GM19193 (cell line): ENCODE measurements around the gene PRKAR1B.

ENCODE experiments used
- POLR2A ChIP-seq: IDR thresholded peaks from 4 replicates; pipeline ENCODE4 v1.6.1; 2011; ENCODE audit not compliant: insufficient read depth, insufficient read length; ENCODE audit errors: extremely low read depth

PRKAR1B gene

DNA sequence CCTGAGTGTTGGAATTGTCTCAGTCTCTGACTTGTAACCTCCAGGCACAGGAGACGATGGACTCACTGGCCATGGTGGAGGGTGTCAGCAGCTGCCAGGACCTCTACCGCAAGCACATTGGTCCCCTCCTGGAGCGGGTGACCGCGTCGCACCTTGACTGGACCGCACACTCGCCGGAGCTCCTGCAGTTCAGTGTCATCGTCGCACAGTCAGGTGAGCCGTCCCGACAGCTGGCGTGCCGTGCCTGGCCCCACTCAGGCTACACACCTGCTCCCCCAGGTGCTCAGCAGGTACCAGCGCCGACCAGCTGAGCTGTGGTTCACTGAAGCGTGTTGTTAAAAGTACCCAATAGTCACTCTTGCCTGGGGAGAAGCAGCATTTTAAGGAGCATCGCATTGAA, 36.7 kb upstream of the PRKAR1B start:
- no peak for TF ChIP-seq POLR2A

DNA sequence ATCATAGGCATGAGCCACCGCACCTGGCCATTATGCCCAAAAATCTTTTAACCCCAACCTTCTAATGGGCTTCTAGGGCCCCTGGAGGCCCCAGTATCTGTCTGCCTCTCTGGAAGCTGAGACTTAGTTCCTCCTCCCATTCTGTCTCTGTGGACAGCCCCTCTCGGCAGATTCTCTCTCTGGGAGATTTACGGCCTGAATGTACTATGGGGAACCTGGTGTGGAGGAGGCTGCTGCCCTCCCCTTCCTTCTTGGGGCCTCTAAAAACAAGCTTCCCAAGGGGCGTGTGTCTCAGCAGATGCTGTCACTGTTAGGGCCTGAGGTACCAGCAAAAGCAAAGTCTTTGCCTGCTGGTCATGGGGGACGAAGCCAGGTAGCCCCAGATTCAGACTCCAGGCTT, 35.8 kb upstream of the PRKAR1B start:
- no peak for TF ChIP-seq POLR2A

DNA sequence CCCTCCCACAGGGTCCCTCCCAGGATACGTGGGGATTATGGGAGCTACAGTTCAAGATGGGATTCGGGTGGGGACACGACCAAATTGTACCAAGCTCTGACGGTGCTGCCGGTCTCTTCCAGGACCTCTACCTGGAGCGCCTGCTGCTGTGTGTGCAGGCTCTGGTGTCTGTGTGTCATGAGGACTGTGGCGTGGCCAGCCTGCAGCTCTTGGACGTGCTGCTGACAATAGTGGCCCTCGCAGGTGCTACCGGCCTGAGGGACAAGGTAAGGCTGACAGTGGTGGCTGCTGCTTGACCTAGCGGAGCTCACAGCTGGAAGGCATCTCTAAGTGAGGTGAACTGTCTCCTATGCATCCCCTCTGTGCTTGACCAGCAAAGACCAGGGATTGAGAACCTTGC, 34.5 kb upstream of the PRKAR1B start:
- no peak for TF ChIP-seq POLR2A

DNA sequence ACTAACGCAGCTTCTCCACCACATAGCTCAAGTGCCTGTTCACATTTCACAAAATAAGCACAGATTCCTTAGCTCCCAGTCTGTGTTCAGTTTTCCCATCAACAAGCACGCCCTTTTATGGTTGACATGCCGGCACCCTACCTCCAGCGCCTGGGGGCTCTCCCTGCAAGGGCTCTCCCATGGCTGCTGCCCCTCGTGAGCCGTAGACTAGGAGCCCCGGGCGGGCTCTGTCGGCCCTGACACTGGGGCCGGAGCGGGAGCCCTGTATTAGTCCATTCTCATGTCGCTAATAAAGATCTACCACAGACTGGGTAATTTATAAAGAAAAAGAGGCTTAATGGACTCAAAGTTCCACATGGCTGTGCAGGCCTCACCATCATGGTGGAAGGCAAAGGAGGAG, 34.0 kb upstream of the PRKAR1B start:
- no peak for TF ChIP-seq POLR2A

DNA sequence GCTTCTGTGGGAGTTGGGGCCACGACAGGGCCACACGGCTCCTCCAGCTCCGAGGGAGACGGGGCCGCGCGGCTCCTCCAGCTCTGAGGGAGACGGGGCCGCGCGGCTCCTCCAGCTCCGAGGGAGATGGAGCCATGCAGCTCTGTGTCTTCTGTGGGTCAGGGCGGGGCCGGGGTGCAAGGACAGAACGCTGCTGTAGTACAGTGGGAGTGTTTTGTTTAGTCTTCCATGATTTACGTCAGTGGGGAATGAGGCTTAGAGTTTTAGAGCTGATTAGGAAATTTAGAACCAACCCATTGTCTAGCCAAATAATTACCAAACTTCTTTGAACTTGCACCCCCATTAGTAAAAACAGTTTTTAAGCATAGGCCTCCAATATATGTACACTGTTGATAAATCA, 32.9 kb upstream of the PRKAR1B start:
- TF ChIP-seq POLR2A = no peak

DNA sequence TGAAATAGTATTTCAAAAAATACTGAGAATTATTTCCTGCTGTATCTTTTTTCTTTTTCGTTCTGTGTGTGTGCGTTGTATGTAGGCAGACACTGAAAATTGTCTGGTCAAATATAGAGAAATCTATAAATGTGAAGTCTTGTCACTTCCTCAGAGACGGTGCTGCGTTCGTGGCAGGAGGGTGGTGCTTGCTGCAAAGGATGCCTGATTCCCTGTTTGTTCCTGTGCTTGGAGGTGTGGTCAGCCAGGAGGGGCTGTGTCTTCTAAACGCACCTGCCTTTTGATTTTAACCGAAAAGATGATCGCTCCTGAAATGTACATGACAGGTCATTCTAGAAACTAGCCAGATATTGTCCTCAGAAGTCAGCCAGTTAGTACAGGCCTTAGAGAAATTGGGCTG, 32.5 kb upstream of the PRKAR1B start:
- TF ChIP-seq POLR2A = no peak

DNA sequence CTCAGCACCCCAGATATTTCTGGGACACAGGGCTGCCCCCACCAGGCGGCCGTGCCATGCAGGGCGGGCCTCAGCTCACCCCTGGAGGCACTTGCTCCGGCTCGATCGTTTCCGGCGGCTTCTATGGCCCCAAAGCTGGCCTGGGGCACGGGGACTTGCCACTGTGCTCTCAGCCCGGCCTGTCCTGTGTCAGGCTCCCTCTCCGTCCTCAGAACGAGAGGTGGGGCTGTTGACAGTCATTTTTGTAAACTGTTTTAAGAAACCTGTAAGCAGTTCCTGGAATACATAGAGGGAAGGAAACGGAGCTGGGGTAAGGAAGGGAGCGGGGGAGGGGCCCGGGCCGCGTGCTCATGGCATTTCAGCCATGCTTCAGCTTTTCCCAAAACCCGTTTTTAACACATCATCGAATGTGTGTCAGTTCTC, 30.7 kb upstream of the PRKAR1B start:
- TF ChIP-seq POLR2A = no peak

DNA sequence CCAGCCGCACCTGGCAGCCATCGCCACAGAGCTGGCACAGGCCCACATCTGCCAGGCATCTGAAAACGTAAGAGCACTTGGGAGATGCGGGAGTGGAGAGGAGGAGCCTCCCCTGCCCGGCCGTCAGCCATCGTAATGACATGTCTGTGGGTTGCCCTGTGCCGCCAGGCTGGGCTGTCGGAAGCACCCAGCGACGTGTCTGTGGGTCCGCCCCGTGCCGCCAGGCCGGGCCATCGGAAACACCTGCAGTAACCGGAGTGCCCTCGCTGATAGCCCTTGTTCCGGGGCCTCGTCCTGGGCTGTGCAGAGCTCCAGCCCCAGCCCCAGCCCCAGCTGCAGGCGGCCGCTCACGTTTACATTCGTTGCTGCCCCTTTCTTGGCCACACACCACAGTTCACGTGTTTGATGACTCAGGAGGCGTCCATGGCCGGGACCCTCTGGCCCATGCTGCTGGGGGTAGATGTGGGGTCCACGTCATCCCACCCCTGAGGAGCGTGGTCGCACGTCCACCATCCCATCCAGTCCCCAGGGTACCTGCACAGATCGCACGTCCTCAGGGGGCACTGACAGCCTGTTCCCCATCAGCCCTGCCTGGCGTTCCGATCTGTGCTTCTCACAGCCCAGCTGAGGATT, 30.0 kb upstream of the PRKAR1B start:
- TF ChIP-seq POLR2A = no peak

DNA sequence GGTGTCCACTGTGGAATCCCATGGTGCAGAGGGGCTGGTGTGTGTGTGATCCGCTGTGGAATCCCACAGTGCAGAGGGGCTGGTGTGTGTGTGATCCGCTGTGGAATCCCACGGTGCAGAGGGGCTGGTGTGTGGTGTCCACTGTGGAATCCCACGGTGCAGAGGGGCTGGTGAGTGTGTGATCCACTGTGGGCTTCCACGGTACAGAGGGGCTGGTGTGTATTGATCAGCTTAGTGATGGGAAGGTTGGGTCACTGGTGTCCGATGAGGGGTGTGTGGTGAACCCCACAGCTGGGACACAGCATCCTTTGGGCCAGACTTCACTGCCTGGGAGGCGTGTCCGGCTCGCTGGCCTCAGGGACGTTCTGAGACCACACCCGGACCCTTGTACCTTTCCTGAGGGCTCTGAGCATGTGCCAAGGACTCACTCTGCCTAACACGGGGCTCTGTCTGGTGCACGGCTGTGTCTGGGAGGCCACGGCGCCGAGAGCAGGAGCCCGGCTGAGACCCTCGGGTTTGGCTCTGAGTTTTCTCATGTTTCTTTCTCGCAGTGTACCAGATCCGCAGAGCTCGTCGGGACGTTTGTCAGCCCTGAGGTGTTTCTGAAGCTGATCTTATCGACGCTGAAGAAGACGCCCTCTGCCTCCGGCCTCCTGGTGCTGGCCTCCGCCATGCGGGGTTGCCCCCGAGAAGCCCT, 29.3 kb upstream of the PRKAR1B start:
- no peak for TF ChIP-seq POLR2A

DNA sequence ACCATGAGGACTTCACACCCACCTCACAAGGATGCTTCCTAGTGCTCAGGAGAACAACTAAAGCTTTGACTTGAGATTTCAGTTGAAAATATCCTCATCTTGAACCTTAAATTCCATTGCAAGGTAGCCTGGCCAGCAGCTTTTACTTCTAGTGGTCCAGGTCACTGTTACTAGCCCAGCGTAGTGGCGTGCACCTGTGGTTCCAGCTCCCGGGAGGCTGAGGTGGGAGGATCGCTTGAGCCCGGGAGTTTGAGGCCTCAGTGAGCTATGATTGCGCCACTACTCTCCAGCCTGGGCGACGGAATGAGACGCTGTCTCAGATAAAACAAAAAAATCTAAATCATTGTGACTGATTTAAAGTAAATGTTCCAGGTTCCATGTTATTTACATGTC, 28.3 kb upstream of the PRKAR1B start:
- no peak for TF ChIP-seq POLR2A

DNA sequence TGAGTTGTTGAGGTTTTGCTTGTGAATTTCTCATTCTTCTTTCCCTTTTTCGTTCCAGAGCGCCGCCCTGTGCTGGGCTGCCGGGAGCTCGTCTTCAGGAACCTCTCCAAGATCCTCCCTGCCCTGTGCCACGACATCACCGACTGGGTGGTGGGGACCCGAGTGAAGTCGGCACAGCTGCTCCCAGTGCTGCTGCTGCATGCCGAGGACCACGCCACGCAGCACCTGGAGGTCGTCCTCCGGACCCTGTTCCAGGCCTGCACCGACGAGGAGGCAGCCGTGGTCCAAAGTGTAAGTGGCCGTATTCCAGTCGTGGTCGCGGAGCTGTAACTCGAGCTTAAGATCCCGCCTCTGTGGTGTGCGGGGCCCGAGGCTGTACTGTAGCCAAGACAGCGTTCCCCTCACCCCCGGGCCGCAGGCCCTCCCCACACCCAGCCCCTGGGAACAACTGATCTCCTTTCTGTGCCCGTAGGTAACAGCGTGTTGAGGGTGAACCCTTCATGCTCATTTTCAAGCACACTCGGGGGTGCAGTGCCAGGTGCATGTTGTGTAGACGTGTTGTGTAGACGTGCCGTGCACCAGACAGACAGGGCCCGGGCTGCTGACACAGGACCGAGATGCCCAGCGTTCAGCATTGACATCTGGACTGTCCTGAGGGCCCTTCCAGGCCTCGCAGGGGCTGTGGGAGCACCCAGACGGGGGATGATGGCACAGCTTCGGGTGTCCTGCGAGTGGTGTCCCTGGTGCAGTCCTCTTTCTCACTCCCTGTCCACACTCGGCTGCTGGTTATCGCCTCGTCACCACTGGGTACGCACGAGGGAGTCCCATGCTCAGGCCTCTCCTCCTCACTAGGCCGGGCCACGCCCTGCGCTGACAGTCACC, 27.7 kb upstream of the PRKAR1B start:
- no peak for TF ChIP-seq POLR2A

DNA sequence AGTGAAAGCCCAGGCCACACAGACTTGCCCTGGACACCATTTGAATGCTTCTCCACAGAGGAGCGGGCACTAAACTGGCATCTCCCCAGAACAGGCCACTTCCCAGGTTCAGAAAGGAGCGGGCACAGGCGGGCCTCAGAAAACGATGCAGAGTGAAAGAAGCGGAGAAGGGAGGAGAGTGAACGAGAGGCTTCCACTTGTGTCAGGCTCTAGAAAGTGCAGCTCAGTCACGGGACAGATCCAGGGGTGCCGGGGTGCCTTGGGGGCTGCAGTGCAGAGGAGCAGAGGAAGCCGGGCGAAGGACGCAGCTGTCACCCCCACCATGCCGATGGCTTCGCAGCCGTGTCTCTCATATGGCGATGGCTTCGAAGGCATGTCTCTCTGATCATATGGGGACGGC, 26.1 kb upstream of the PRKAR1B start:
- no peak for TF ChIP-seq POLR2A

DNA sequence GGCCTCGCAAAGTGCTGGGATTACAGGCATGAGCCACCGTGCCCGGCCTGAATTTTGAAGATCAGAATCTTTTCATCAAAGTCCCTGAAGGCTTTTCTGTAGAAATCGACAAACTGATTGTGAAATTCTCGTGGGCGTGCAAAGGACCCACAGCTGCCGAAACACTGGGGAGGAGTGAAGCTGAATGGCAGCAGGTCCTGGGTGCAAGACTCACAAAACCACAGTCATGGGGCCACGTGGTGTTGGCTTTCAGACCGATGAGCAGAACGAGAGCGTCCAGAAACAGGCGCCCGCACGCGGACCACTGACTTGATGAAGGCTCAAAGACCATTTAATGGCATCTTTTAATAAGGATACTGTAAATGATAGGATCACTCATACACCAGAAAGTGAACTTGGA, 24.7 kb upstream of the PRKAR1B start:
- TF ChIP-seq POLR2A = no peak

DNA sequence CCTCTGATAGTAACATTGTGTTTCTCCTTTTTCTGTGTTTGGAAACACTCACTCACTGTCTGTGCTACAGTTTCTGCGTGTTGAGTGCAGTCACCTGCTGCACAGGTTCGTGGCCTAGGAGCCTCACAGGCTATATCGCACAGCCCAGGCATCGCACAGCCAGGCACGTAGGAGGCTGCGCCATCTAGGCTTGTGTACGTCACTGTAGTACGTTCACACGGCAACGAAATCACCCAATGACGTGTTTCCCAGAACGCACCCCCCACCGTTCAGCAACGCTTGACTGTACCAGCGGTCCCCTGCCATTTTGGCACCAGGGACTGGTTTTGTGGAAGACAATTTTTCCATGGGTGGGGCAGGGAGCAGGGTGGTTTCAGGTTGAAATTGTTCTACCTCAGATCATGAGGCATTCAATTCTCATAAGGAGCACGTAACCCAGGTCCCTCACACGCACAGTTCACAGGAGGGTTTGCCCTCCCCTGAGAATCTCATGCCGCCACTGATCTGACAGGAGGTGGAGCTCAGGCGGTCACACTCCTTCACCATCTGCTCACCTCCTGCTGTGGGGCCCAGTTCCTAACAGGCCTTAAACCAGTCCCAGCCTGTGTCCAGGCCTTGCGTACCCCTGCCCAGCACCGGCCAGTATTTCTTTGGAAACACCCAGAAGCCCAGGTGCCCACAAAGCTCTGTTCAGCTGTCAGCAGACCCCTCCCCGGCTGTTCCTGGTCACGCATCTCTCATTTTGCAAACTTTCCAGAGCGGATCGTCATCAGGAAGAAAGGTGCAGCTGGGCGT, 23.2 kb upstream of the PRKAR1B start:
- no peak for TF ChIP-seq POLR2A

DNA sequence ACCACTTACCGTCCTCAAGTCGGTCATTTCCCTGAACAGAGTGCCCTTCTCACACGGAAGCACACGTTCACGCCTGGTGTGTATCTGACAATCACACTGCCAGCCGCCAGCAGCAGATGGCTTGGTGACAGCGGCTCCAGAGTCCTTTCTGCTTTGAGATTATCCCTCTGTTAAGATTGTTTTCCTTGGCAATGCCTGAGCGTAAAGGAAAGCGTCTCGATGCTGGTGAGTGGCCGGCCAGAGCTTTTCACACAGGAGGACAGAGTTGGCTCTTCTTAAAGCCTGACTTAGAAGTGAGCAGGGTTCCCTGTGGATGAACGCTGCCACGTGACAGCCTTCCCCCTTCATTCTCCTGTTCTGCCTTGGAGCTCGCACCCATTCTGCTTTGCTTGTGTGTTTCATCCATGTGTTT, 22.1 kb upstream of the PRKAR1B start:
- no peak for TF ChIP-seq POLR2A

DNA sequence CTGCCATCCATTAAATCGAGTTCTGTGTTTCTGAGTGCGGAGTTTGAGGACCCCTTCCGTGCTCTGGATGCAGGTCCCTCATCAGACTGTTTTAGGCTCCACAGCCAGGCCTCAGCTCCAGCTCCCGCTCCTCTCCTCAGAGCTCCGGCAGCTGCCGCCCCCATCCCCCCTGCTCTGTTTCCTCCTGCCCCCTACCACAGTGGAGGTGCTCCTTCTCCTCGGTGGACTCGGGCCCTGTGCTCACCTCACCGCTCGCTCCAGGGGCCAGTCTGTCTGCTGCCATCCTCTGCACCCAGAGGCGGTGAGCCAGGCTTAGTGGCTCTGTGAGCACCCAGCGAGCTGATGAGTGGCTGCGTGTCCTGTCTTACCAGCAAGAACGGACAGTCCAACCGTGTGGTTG, 21.4 kb upstream of the PRKAR1B start:
- no peak for TF ChIP-seq POLR2A

DNA sequence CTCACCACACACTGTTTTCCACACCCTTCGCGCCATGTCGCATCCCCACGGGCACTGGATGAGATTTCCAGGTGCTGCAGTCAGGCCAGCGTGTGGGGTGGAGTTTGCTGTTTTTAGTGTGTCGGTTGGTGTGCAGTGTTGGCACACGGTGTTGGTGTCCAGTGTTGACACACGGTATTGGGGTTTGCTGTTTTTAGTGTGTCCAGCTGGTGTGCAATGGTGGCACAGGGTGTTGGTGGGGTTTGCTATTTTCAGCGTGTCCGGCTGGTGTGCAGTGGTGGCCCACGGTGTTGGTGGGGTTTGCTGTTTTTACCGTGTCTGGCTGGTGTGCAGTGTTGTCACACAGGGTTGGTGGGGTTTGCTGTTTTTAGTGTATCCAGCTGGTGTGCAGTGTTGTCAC, 20.1 kb upstream of the PRKAR1B start:
- no peak for TF ChIP-seq POLR2A
